NCI-H2107 (cell line): ENCODE measurements around the gene HEATR5B.
"Not testable (repeated sequence)": the region's sequence is repeated elsewhere in the genome, so short reads cannot be mapped to it uniquely, and the experiment has no call there.

Experiments used
- DNase-seq: peaks from one replicate; lab custom pipeline; 2025; lab: John Stamatoyannopoulos, UW

Gene HEATR5B

GRCh38 chr2:37061776-37062175, 22.4 kb downstream of the HEATR5B start:
- no peak for DNase-seq

GRCh38 chr2:37061013-37061711, 23.0 kb downstream of the HEATR5B start:
- no peak for DNase-seq

- no peak for DNase-seq
These were observed 23.7 kb downstream of the HEATR5B start for GRCh38 chr2:37060446-37060845.

- DNase-seq: no peak
These were observed 24.3 kb downstream of the HEATR5B start for GRCh38 chr2:37059841-37060240.

GRCh38 chr2:37052600-37053332, 31.4 kb downstream of the HEATR5B start:
- DNase-seq: no peak

GRCh38 chr2:37039580-37039979, 44.6 kb downstream of the HEATR5B start:
- no peak for DNase-seq

GRCh38 chr2:37037771-37038170, 46.4 kb downstream of the HEATR5B start:
- DNase-seq: no peak

- no peak for DNase-seq
These were observed 54.4 kb downstream of the HEATR5B start for GRCh38 chr2:37029758-37030157.

- no peak for DNase-seq
These were observed 58.1 kb downstream of the HEATR5B start for GRCh38 chr2:37026050-37026449.

GRCh38 chr2:37020887-37021796, 63.0 kb downstream of the HEATR5B start:
- no peak for DNase-seq

- no peak for DNase-seq
These were observed 63.8 kb downstream of the HEATR5B start for GRCh38 chr2:37020212-37020886.

GRCh38 chr2:37013315-37013641, 70.9 kb downstream of the HEATR5B start:
- DNase-seq: no peak

GRCh38 chr2:37011130-37011529, 73.0 kb downstream of the HEATR5B start:
- no peak for DNase-seq

GRCh38 chr2:37005118-37005868, 78.9 kb downstream of the HEATR5B start:
- DNase-seq: peak; percentile 1

- DNase-seq: no peak
These were observed 83.1 kb downstream of the HEATR5B start for GRCh38 chr2:37000988-37001556.

- DNase-seq: no peak
These were observed 83.9 kb downstream of the HEATR5B start for GRCh38 chr2:37000318-37000717.

- DNase-seq: not testable (repeated sequence)
These were observed 84.8 kb downstream of the HEATR5B start for GRCh38 chr2:36999416-36999815.

- DNase-seq: no peak
These were observed 90.1 kb downstream of the HEATR5B start for GRCh38 chr2:36993841-36994620.

- no peak for DNase-seq
These were observed 96.2 kb downstream of the HEATR5B start for GRCh38 chr2:36988008-36988407.

GRCh38 chr2:36982467-36982866, 101.7 kb downstream of the HEATR5B start:
- DNase-seq: no peak
